ENCODE data around the gene ETV7. TPM values are rescaled to one million over a fixed set of nuclear protein-coding genes. Genes with fewer than 3 reads are reported as not detected.

The ETV7 gene
- total and polyA plus RNA-seq, 2 of the 13 experiments (the other 11 are each of a cell fraction or from before 2014, with no cell fraction given), result not detected

- no peaks in the 10 kb centered on the region for H3K36me3 ChIP-seq (replicated peaks in 1 of 2; ENCODE audit: control insufficient read depth in 1 of 2, insufficient read depth in 2 of 2, low read length in 2 of 2)
- 8% methylated on average over 6 of the region's 6 CpGs for WGBS (ENCODE audit: low lambda C conversion rate)
- no peaks in the 10 kb centered on the region for H3K79me2 ChIP-seq (ENCODE audit: insufficient read depth, low read length)
- no peak overlapping the region for H2AFZ ChIP-seq (ENCODE audit: low read length)
- no TSS peak for BruUV-seq (replicated peaks)
- in situ Hi-C loops (cut with HindIII; ENCODE audit: extremely low pct_ligation_motif_present, low pct_unique_long_range_greater_than_20kb), result no loop called here
- H3K4me2 ChIP-seq (ENCODE audit: low read depth, low read length), result no peak overlapping the region
- POLR2A ChIA-PET, result no interaction called here
- DNase-seq (ENCODE audit: low spot score) (peak; percentile 33), ATAC-seq (no peak), FAIRE-seq (no peak)
- H3K9ac ChIP-seq (ENCODE audit: insufficient read depth, low read depth, low read length), result no peak overlapping the region
- no peak overlapping the region for H3K27ac ChIP-seq (ENCODE audit: extremely low read length, insufficient read depth, low read length)
- H3K4me3 ChIP-seq (replicated peaks in 1 of 3; ENCODE audit: insufficient read depth in 1 of 3, low read depth in 2 of 3, low read length in 3 of 3), result no peak overlapping the region
- peaks cover 3% of the 10 kb centered on the region in 2 experiments; a peak in 4 of 5 replicates for H3K27me3 ChIP-seq (ENCODE audit: control insufficient read depth in 1 of 2, insufficient read depth in 2 of 2, low read length in 2 of 2)
- intact Hi-C loops (cut with micrococcal nuclease; ENCODE audit: unreplicated experiment), result no loop called here
- peaks cover 19% of the 10 kb centered on the region for H3K4me1 ChIP-seq (ENCODE audit: insufficient read depth, low read length)
- no peaks in the 10 kb centered on the region for H3K9me3 ChIP-seq (ENCODE audit: low read length)
- TF ChIP-seq ATRX (CRISPR knock-in tag; IDR thresholded peaks at IDR 0.05; ENCODE audit: borderline replicate concordance), result no peak
- TF ChIP-seq FOXA3 (CRISPR knock-in tag; IDR thresholded peaks at IDR 0.05), result no peak
- no peak for TF ChIP-seq ZMYM2 (CRISPR knock-in tag; IDR thresholded peaks at IDR 0.05)
- H4K20me1 ChIP-seq (ENCODE audit: insufficient read depth, low read length), result no peaks in the 10 kb centered on the region
- CTCF ChIA-PET (ENCODE audit: low intra/inter-chr PET ratio, low total read pairs), result no interaction called here
Measured at GRCh38 chr6:36318690-36319435, 68.6 kb downstream of the ETV7 start.

DNA sequence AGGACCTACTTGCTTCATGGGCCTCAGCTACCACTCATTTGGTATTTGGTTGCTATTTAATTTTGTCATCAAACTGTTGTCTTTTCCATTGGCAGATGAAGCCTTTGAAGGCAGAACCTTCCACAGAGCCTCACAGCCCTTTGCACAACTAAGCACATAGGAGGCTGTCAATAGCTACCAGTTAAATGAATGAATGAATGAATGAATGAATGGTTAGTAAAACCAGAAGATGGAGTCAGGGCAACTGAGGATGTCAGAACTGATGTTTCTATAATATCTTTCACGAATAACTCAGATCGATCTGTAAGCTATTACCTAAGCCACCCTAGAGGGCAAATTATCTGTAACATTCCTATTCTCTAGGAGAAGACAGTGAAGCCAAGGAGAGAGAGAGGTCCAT, 69.8 kb downstream of the ETV7 start:
- FAIRE-seq (no peak), ATAC-seq (no peak), DNase-seq (ENCODE audit: low spot score) (no peak)
- POLR2A ChIA-PET, result no interaction called here
- no peak overlapping the region for H3K4me3 ChIP-seq (replicated peaks in 1 of 3; ENCODE audit: insufficient read depth in 1 of 3, low read depth in 2 of 3, low read length in 3 of 3)
- no peak overlapping the region for H3K9ac ChIP-seq (ENCODE audit: insufficient read depth, low read depth, low read length)
- CTCF ChIA-PET (ENCODE audit: low intra/inter-chr PET ratio, low total read pairs), result no interaction called here
- in situ Hi-C loops (cut with HindIII; ENCODE audit: extremely low pct_ligation_motif_present, low pct_unique_long_range_greater_than_20kb), result no loop called here
- no peak for TF ChIP-seq HNRNPL (IDR thresholded peaks at IDR 0.05; ENCODE audit: low read depth, low read length)
- no peak overlapping the region for H2AFZ ChIP-seq (ENCODE audit: low read length)
- H3K4me2 ChIP-seq (ENCODE audit: low read depth, low read length), result no peak overlapping the region
- peaks cover 25% of the 10 kb centered on the region for H3K4me1 ChIP-seq (ENCODE audit: insufficient read depth, low read length)
- H4K20me1 ChIP-seq (ENCODE audit: insufficient read depth, low read length), result no peaks in the 10 kb centered on the region
- no peaks in the 10 kb centered on the region for H3K36me3 ChIP-seq (replicated peaks in 1 of 2; ENCODE audit: control insufficient read depth in 1 of 2, insufficient read depth in 2 of 2, low read length in 2 of 2)
- no TSS peak for BruUV-seq (replicated peaks)
- WGBS (ENCODE audit: low lambda C conversion rate), result 37% methylated on average over 2 of the region's 2 CpGs
- H3K9me3 ChIP-seq (ENCODE audit: low read length), result no peaks in the 10 kb centered on the region
- H3K27me3 ChIP-seq (ENCODE audit: control insufficient read depth in 1 of 2, insufficient read depth in 2 of 2, low read length in 2 of 2), result peaks cover 3 to 10% of the 10 kb centered on the region in 2 experiments; a peak in 4 of 5 replicates
- no peak overlapping the region for H3K27ac ChIP-seq (ENCODE audit: extremely low read length, insufficient read depth, low read length)
- intact Hi-C loops (cut with micrococcal nuclease; ENCODE audit: unreplicated experiment), result no loop called here
- no peaks in the 10 kb centered on the region for H3K79me2 ChIP-seq (ENCODE audit: insufficient read depth, low read length)

Other genes starting within 250 kb of the ETV7 start
- gene BRPF3, start 190.9 kb downstream of the ETV7 start, total RNA-seq (2016; rRNA removed; fragmentation: Illumina TruSeq; extraction: Trizol), result 12.3 and 14.7 TPM in 2 replicates
- 22.9 and 25.2 TPM in 2 replicates for gene BRPF3, start 190.9 kb downstream of the ETV7 start, polyA plus RNA-seq (2011; rRNA removed)
- not detected in 2 replicates for gene PNPLA1, start 117.6 kb downstream of the ETV7 start, total RNA-seq (2016; rRNA removed; fragmentation: Illumina TruSeq; extraction: Trizol)
- not detected in 2 replicates for gene PNPLA1, start 117.6 kb downstream of the ETV7 start, polyA plus RNA-seq (2011; rRNA removed)
- gene BNIP5, start 50.8 kb downstream of the ETV7 start, total RNA-seq (2016; rRNA removed; fragmentation: Illumina TruSeq; extraction: Trizol), result not detected in 2 replicates
- 0.01 TPM in 1 of 2 replicates, not detected in the other for gene BNIP5, start 50.8 kb downstream of the ETV7 start, polyA plus RNA-seq (2011; rRNA removed)
- gene PXT1, start 55.2 kb upstream of the ETV7 start, total RNA-seq (2016; rRNA removed; fragmentation: Illumina TruSeq; extraction: Trizol), result not detected in 2 replicates
- 0.04 TPM in 1 of 2 replicates, not detected in the other for gene PXT1, start 55.2 kb upstream of the ETV7 start, polyA plus RNA-seq (2011; rRNA removed)
- 67.1 and 103 TPM in 2 replicates for gene KCTD20, start 55.3 kb upstream of the ETV7 start, total RNA-seq (2016; rRNA removed; fragmentation: Illumina TruSeq; extraction: Trizol)
- 44.7 and 52.7 TPM in 2 replicates for gene KCTD20, start 55.3 kb upstream of the ETV7 start, polyA plus RNA-seq (2011; rRNA removed)
- 20.7 and 25.5 TPM in 2 replicates for gene STK38, start 159.8 kb upstream of the ETV7 start, total RNA-seq (2016; rRNA removed; fragmentation: Illumina TruSeq; extraction: Trizol)
- gene STK38, start 159.8 kb upstream of the ETV7 start, polyA plus RNA-seq (2011; rRNA removed), result 10.3 and 10.7 TPM in 2 replicates
- gene SRSF3, start 206.7 kb upstream of the ETV7 start, total RNA-seq (2016; rRNA removed; fragmentation: Illumina TruSeq; extraction: Trizol), result 684 and 1,115 TPM in 2 replicates
- 149 and 206 TPM in 2 replicates for gene SRSF3, start 206.7 kb upstream of the ETV7 start, polyA plus RNA-seq (2011; rRNA removed)